ENCODE measurements around the gene CCDC68.

DNA sequence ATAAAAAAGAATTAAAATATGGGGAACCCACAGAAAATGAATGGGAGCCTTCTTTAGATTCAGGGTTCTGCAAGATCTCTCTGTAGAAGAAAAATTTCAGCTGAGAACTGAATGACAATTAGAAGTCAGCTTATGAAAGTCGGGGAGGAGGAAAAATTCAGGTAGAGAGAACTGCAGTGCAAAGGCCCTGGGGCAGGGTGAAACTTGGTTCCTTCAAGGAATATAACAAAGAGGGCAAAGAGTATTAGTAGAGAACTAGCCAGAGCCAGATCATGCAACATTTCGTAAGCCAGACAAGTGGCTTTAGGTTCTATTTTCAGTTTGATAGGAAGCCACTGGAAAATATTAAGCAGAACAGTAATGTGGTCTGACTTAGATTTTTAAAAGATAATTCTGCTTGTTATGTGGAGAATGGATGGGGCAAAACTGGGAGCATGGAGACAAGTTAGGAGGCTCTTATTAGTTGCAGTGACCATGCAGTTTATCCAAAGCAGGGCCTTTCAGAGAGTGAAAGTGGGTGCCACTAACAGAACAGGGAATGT, 103.1 kb downstream of the CCDC68 start:
- TF ChIP-seq, protein P1, sequence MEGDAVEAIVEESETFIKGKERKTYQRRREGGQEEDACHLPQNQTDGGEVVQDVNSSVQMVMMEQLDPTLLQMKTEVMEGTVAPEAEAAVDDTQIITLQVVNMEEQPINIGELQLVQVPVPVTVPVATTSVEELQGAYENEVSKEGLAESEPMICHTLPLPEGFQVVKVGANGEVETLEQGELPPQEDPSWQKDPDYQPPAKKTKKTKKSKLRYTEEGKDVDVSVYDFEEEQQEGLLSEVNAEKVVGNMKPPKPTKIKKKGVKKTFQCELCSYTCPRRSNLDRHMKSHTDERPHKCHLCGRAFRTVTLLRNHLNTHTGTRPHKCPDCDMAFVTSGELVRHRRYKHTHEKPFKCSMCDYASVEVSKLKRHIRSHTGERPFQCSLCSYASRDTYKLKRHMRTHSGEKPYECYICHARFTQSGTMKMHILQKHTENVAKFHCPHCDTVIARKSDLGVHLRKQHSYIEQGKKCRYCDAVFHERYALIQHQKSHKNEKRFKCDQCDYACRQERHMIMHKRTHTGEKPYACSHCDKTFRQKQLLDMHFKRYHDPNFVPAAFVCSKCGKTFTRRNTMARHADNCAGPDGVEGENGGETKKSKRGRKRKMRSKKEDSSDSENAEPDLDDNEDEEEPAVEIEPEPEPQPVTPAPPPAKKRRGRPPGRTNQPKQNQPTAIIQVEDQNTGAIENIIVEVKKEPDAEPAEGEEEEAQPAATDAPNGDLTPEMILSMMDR (IDR thresholded peaks at IDR 0.05 in 8 of 11, conservative IDR thresholded peaks at IDR 0.05 in 3 of 11), result no peak
- TF ChIP-seq POLR2AphosphoS5 (IDR thresholded peaks at IDR 0.05), result no peak
- no peak for TF ChIP-seq POLR2A (IDR thresholded peaks at IDR 0.05)

Data from spleen (tissue), 7 donors.